H9 (cell line): ENCODE data around the gene PSMA6. TPM values are rescaled to one million over a fixed set of nuclear protein-coding genes. Genes with fewer than 3 reads are reported as not detected.

Source experiments
- DNase-seq: peaks from one replicate; pipeline ENCODE4 v3.0.0-alpha.2; 2017
- H2AFZ ChIP-seq: one replicate; pipeline ENCODE4 v1.6.1; 2013; ENCODE audit warnings: mild to moderate bottlenecking, low read length, control low read depth, moderate library complexity
- H2AK5ac ChIP-seq: 2 replicates; pipeline ENCODE4 v1.6.1; 2013; ENCODE audit warnings: low read length, control low read depth, mixed read lengths; ENCODE audit not compliant: insufficient read length
- H2BK120ac ChIP-seq: one replicate; pipeline ENCODE4 v1.6.1; 2013; ENCODE audit warnings: low read depth, mild to moderate bottlenecking, low read length, control low read depth, inconsistent platforms; ENCODE audit not compliant: poor library complexity, severe bottlenecking
- H2BK12ac ChIP-seq: 2 replicates; pipeline ENCODE4 v1.6.1; 2013; ENCODE audit warnings: low read length, control low read depth, mixed read lengths, low read depth; ENCODE audit not compliant: insufficient read length
- H2BK15ac ChIP-seq: 2 replicates; pipeline ENCODE4 v1.6.1; 2013; ENCODE audit warnings: low read depth, low read length, control low read depth
- H2BK20ac ChIP-seq: one replicate; pipeline ENCODE4 v1.6.1; 2013; ENCODE audit warnings: low read depth, mild to moderate bottlenecking, low read length, control low read depth, inconsistent platforms; ENCODE audit not compliant: poor library complexity, severe bottlenecking
- H2BK5ac ChIP-seq: 2 replicates; pipeline ENCODE4 v1.6.1; 2013; ENCODE audit warnings: low read length, control low read depth, mixed read lengths; ENCODE audit not compliant: insufficient read length
- H3K14ac ChIP-seq: 2 replicates; pipeline ENCODE4 v1.6.1; 2013; ENCODE audit warnings: low read length, control low read depth; ENCODE audit not compliant: insufficient read depth
- H3K18ac ChIP-seq: 2 replicates; pipeline ENCODE4 v1.6.1; 2013; ENCODE audit warnings: low read depth, mild to moderate bottlenecking, mixed read lengths, low read length, control low read depth; ENCODE audit not compliant: insufficient read length
- H3K23ac ChIP-seq: 2 replicates; pipeline ENCODE4 v1.6.1; 2013; ENCODE audit warnings: low read length, control low read depth, mixed read lengths, low read depth; ENCODE audit not compliant: insufficient read length
- H3K23me2 ChIP-seq: 2 replicates; pipeline ENCODE4 v1.6.1; 2013; ENCODE audit warnings: low read depth, mild to moderate bottlenecking, mixed read lengths, low read length, control low read depth; ENCODE audit not compliant: insufficient read length, poor library complexity, severe bottlenecking
- H3K27ac ChIP-seq: 2 replicates; pipeline ENCODE4 v1.5.1; 2013; ENCODE audit warnings: low read length, control low read depth, mixed read lengths, low read depth; ENCODE audit not compliant: insufficient read length
- H3K27me3 ChIP-seq: 2 replicates; pipeline ENCODE4 v1.6.1; 2013; ENCODE audit warnings: low read length, control low read depth, inconsistent platforms; ENCODE audit not compliant: insufficient read depth
- H3K4ac ChIP-seq: 2 replicates; pipeline ENCODE4 v1.6.1; 2013; ENCODE audit warnings: low read depth, mild to moderate bottlenecking, control low read depth, inconsistent platforms, low read length, moderate library complexity
- H3K4me1 ChIP-seq: 2 replicates; pipeline ENCODE4 v1.6.1; 2013; ENCODE audit warnings: low read length, control low read depth, inconsistent platforms; ENCODE audit not compliant: insufficient read depth
- H3K4me2 ChIP-seq: 2 replicates; pipeline ENCODE4 v1.6.1; 2013; ENCODE audit warnings: low read length, control low read depth, mixed read lengths; ENCODE audit not compliant: insufficient read length, insufficient read depth
- H3K56ac ChIP-seq: 2 replicates; pipeline ENCODE4 v1.6.1; 2013; ENCODE audit warnings: low read depth, mild to moderate bottlenecking, mixed read lengths, low read length, control low read depth; ENCODE audit not compliant: insufficient read length
- H3K79me1 ChIP-seq: 2 replicates; pipeline ENCODE4 v1.6.1; 2013; ENCODE audit warnings: low read depth, mild to moderate bottlenecking, moderate library complexity, low read length, control low read depth, inconsistent platforms; ENCODE audit not compliant: insufficient read depth, poor library complexity, severe bottlenecking
- H3K79me2 ChIP-seq: 2 replicates; pipeline ENCODE4 v1.6.1; 2013; ENCODE audit warnings: low read length, control low read depth, inconsistent platforms; ENCODE audit not compliant: insufficient read depth
- H3K9ac ChIP-seq: 2 replicates; pipeline ENCODE4 v1.6.1; 2013; ENCODE audit warnings: low read length, control low read depth, mixed read lengths; ENCODE audit not compliant: insufficient read length; ENCODE audit errors: extremely low read depth
- H3K9me3 ChIP-seq: one replicate; pipeline ENCODE4 v1.6.1; 2013; ENCODE audit warnings: low read depth, low read length, inconsistent platforms; ENCODE audit not compliant: control insufficient read depth
- H3T11ph ChIP-seq: one replicate; pipeline ENCODE4 v1.6.1; 2013; ENCODE audit warnings: mild to moderate bottlenecking, low read length, control low read depth, inconsistent platforms
- H4K20me1 ChIP-seq: one replicate; pipeline ENCODE4 v1.6.1; 2013; ENCODE audit not compliant: control insufficient read depth, insufficient read length, insufficient read depth
- H4K5ac ChIP-seq: 2 replicates; pipeline ENCODE4 v1.6.1; 2013; ENCODE audit warnings: low read depth, mild to moderate bottlenecking, mixed read lengths, low read length, control low read depth; ENCODE audit not compliant: insufficient read length
- H4K8ac ChIP-seq: replicated peaks from 2 replicates; pipeline ENCODE4 v1.6.1; 2013; ENCODE audit warnings: low read length, control low read depth, mixed read lengths, low read depth; ENCODE audit not compliant: insufficient read length
- H4K91ac ChIP-seq: 2 replicates; pipeline ENCODE4 v1.6.1; 2013; ENCODE audit warnings: low read depth, mild to moderate bottlenecking, moderate library complexity, mixed read lengths, low read length, control low read depth; ENCODE audit not compliant: insufficient read length
- H3K27ac Mint-ChIP-seq, 3 experiments: 2 replicates in 2 of 3; 3 replicates in 1 of 3; pipeline ENCODE4 v1.8.0; 2020 to 2021; ENCODE audit warnings: mixed read lengths in 3 of 3, mild to moderate bottlenecking in 1 of 3, moderate library complexity in 1 of 3
- H3K27me3 Mint-ChIP-seq: 2 replicates; pipeline ENCODE4 v1.8.0; 2021; ENCODE audit warnings: low read depth, mild to moderate bottlenecking, moderate library complexity, mixed read lengths
- H3K36me3 Mint-ChIP-seq, 3 experiments: 2 replicates in 2 of 3; 3 replicates in 1 of 3; pipeline ENCODE4 v1.8.0; 2020 to 2021; ENCODE audit warnings: low read depth in 3 of 3, mixed read lengths in 3 of 3; ENCODE audit not compliant: insufficient read depth in 1 of 3
- H3K4me1 Mint-ChIP-seq, 2 experiments: 2 replicates each; pipeline ENCODE4 v1.8.0; 2020; ENCODE audit warnings: mixed read lengths in 2 of 2
- H3K4me3 Mint-ChIP-seq, 2 experiments: 2 replicates in 1 of 2; 3 replicates in 1 of 2; pipeline ENCODE4 v1.8.0; 2020 to 2021; ENCODE audit warnings: mild to moderate bottlenecking in 2 of 2, mixed read lengths in 2 of 2, moderate library complexity in 1 of 2
- H3K9me3 Mint-ChIP-seq, 2 experiments: 2 replicates in 1 of 2; 3 replicates in 1 of 2; pipeline ENCODE4 v1.8.0; 2020; ENCODE audit warnings: mild to moderate bottlenecking in 2 of 2, mixed read lengths in 2 of 2, moderate library complexity in 1 of 2
- WGBS: extraction: QIAGEN DNeasy Blood & Tissue Kit; methylation state at CpG from one replicate; pipeline ENCODE4 v1.1.7; 2013; ENCODE audit warnings: missing lambda C conversion rate, low lambda C conversion rate, mixed read lengths; ENCODE audit not compliant: insufficient read length; ENCODE audit errors: extremely low coverage; 5-methylcytosine and 5-hydroxymethylcytosine counted together
- total RNA-seq: library from RNA; stranded (reverse); gene quantifications from 2 replicates; pipeline ENCODE4 v1.2.1, GENCODE V29; 2021
- TF ChIP-seq, protein P1 (sequence below): fragments of 200-600 bp; sonication (generic); conservative IDR thresholded peaks from 3 replicates; pipeline ENCODE4 v1.8.0; 2021; ENCODE audit warnings: antibody characterized with exemption, mild to moderate bottlenecking

Gene PSMA6
- total RNA-seq, 1 experiment from 2014 or later = 255 TPM

DNA sequence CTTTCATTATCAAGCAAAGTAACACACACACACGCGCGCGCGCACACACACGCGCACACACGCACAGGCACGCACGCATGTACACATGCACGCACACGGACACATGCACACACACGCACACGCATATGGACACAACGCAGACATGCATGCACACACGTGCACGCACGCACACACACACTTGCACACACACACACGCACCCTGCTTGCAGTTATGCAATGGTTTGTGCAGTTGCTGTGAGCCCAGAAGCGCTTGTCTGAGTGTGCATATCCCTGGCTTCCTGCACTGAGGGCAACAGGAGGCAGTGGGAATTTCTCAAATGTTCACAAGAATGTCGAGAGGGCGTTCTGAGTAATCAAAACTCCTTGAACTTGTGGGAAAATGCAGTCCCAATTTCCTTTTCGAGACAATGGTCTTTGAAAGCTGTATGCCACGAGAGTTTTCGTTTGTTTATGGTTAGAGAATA lies 70.8 kb downstream of the PSMA6 start:
- Histone ChIP-seq H3K79me2 (no peaks in the 10 kb centered on the region), H2BK15ac (no peak overlapping the region), H2BK12ac (no peak overlapping the region), H2BK5ac (no peak overlapping the region), H3K27ac (no peak overlapping the region), H4K8ac (no peak overlapping the region), H3K4me2 (no peak overlapping the region), H3K4me1 (no peaks in the 10 kb centered on the region; the same call in 1 of the 2 replicates), H3K4ac (no peak overlapping the region), H3K9me3 (no peaks in the 10 kb centered on the region), H3K56ac (no peak overlapping the region), H3K14ac (no peak overlapping the region), H3K18ac (no peak overlapping the region), H2BK20ac (no peak overlapping the region), H3K23ac (no peak overlapping the region), H3K79me1 (no peaks in the 10 kb centered on the region), H3K23me2 (no peaks in the 10 kb centered on the region), H2BK120ac (no peak overlapping the region), H2AK5ac (no peak overlapping the region), H4K5ac (no peak overlapping the region), H4K91ac (no peak overlapping the region), H4K20me1 (no peaks in the 10 kb centered on the region), H3T11ph (no peak overlapping the region), H2AFZ (no peak overlapping the region), H3K9ac (no peak overlapping the region), H3K27me3 (no peaks in the 10 kb centered on the region)
- H3K4me1 Mint-ChIP-seq = peaks cover 12 to 14% of the 10 kb centered on the region in 2 experiments
- no peaks in the 10 kb centered on the region for H3K36me3 Mint-ChIP-seq
- no CpG with 5 or more reads among the region's 25 CpGs for WGBS
- H3K4me3 Mint-ChIP-seq = no peak overlapping the region
- no peak for DNase-seq
- no peaks in the 10 kb centered on the region for H3K9me3 Mint-ChIP-seq
- no peaks in the 10 kb centered on the region for H3K27me3 Mint-ChIP-seq
- TF ChIP-seq, protein P1, sequence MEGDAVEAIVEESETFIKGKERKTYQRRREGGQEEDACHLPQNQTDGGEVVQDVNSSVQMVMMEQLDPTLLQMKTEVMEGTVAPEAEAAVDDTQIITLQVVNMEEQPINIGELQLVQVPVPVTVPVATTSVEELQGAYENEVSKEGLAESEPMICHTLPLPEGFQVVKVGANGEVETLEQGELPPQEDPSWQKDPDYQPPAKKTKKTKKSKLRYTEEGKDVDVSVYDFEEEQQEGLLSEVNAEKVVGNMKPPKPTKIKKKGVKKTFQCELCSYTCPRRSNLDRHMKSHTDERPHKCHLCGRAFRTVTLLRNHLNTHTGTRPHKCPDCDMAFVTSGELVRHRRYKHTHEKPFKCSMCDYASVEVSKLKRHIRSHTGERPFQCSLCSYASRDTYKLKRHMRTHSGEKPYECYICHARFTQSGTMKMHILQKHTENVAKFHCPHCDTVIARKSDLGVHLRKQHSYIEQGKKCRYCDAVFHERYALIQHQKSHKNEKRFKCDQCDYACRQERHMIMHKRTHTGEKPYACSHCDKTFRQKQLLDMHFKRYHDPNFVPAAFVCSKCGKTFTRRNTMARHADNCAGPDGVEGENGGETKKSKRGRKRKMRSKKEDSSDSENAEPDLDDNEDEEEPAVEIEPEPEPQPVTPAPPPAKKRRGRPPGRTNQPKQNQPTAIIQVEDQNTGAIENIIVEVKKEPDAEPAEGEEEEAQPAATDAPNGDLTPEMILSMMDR = no peak
- H3K27ac Mint-ChIP-seq = no peak overlapping the region
